NCI-H2171 treated with DMSO at 0.1 percent for 48 hours (cell line): ENCODE measurements around the gene AOPEP.

ENCODE experiments used
- DNase-seq: peaks from one replicate; lab custom pipeline; 2025; lab: John Stamatoyannopoulos, UW

Gene AOPEP, protein sequence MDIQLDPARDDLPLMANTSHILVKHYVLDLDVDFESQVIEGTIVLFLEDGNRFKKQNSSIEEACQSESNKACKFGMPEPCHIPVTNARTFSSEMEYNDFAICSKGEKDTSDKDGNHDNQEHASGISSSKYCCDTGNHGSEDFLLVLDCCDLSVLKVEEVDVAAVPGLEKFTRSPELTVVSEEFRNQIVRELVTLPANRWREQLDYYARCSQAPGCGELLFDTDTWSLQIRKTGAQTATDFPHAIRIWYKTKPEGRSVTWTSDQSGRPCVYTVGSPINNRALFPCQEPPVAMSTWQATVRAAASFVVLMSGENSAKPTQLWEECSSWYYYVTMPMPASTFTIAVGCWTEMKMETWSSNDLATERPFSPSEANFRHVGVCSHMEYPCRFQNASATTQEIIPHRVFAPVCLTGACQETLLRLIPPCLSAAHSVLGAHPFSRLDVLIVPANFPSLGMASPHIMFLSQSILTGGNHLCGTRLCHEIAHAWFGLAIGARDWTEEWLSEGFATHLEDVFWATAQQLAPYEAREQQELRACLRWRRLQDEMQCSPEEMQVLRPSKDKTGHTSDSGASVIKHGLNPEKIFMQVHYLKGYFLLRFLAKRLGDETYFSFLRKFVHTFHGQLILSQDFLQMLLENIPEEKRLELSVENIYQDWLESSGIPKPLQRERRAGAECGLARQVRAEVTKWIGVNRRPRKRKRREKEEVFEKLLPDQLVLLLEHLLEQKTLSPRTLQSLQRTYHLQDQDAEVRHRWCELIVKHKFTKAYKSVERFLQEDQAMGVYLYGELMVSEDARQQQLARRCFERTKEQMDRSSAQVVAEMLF

DNA sequence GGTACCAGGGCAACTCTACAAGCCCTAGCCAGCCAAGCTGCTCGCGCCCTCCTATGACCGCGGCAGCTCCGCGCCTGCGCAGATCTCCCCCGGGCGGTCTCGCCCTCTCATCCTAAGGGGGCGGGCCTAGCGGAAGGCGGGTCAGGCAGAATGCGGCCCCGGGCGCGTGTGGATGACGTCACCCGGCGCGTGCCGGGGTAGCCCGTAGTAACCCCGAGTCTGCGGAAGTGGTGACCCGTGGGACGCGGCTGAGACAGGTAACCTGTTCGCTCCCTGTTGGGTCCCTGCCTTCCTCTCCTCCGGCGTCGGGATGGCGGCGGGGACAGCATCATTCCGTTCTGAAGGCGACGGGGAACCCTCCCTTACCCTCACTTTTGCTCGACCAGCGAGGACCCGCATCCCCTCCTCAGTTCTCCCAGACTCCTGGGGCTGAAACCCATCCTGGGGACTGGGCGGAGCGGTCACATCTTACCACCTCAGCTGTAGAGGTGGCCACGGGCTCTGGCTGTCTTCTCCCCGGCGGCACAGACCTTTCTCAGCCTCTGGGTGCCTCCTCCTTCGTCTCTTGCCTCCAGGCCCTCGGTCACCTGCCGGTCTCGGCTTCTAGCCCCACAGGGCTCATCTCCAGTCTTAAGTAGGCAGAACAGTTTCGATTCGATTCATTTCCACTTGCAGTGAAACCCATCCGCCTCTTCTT lies at the start of gene AOPEP:
Gene AOPEP, plus strand, starts transcription at position 205 of the 697 bp plus-strand sequence. CDS start 33,085 bp downstream, outside the sequence.
- DNase-seq = peak; percentile 95

- no peak for DNase-seq
These were observed 48.6 kb upstream of the AOPEP start for GRCh38 chr9:94677929-94678328.

- no peak for DNase-seq
These were observed 46.9 kb upstream of the AOPEP start for GRCh38 chr9:94679587-94679986.

- DNase-seq = no peak
These were observed 46.5 kb upstream of the AOPEP start for GRCh38 chr9:94680020-94680419.

DNA sequence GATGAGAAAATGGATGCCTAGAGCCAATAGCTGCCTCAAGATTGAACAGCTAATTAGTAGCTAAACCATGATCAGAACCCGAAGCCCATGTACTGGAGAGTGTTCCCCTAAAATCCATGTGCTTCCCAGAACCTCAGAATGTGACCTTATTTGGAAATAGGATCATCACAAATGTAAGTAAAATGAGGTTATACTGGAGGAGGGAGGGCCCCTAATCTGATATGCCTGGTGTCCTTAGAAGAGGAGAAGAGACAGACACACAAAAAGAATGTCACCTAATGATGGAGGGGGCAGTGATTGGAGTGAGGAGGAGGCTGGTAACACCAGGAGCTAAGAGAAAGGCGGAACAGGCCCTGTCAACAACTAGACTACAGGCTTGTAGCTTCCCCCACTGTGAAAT lies 45.9 kb upstream of the AOPEP start:
- DNase-seq = no peak

DNA sequence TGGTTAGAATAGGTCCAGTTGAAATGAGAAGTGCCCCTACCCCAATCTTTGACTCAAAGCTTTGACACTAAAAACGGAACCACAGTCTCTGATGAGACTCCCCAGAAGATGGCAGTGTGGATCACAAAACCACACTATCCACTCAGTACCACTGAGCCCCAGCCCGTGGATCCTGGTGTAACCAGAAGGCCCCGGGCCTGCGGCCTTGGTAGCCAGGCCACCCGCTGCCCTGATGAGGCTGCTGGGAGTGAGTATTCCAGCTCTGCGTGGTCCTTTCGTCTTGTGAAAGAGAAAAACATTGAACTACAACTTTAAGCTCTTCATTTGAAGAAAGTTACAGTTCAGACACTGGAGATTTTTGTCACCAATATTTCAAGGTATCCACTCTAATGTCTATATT lies 45.0 kb upstream of the AOPEP start:
- peak; percentile 44 for DNase-seq

- DNase-seq = no peak
These were observed 41.1 kb upstream of the AOPEP start for GRCh38 chr9:94685359-94685758.

DNA sequence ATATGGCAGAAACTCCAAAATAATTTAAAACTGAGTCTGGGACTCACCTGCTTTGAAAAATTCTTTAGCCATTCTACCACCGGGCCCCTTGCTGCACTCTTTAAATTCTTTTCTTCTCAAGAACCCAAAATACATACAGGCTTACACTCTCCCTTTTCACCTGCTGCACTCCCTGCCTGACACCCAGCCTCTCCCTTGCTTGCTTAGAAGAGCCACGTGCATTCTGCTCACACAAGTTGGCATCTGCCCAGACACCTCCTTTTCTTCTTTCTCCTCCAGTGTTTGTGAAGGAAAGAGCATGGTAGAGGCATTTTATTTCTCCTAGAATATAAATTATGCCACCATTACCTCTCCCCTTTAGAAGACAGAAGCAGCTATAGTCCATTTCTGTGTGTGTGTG lies 39.0 kb upstream of the AOPEP start:
- DNase-seq = peak; percentile 5

DNA sequence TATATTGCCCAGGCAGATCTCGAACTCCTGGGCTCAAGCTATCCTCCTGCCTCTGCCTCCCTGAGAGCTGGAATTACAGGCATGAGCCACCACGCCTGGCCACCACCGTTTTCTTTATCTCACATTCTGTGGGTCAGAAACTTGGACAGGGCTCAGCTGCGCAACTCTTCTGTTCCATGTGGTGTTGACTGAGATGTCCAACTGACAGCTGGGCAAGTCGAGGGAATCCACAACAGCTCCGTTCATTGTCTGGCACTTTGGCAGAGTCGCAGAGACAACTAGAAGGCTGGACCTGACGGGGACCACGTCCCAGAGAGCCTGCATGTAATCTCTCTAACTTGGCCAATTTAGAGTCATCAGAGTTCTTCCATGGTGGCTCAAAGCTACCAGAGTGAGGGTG lies 36.2 kb upstream of the AOPEP start:
- no peak for DNase-seq

- DNase-seq = peak; percentile 71
These were observed 33.9 kb upstream of the AOPEP start for GRCh38 chr9:94692601-94693000.

DNA sequence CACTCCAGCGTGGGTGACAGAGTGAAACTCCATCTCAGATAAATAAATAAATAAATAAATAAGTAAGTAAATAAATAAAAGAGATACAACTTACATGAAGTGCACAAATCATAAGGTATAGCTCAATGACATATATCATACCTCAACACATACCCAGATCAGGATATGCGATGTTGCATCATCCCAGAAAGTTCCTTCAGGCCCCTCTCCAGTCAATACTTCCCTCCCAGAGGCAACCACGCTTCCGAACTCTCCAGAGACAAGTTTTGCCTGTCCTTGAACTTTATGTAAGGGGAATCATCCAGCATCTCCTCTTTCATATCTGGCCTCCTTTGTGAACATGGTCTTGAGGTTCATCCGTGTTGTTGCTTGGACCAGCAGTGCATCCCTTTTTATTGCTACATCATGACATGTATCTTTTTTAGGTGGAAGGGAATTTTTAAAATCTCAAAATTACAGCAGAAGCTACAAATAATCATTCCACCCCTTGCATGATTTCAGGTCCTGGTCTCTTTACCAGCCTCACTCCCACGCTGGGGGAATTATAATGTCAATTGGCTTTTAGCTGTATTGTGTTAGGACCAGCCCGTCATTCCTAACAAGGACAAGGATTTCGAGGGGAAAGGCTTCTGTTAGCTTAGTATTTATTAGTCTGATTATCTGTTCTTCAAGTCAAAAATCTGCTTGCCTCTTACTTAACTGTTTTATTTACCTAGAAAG lies 32.9 kb upstream of the AOPEP start:
- no peak for DNase-seq

- DNase-seq = no peak
These were observed 30.0 kb upstream of the AOPEP start for GRCh38 chr9:94696545-94696944.

DNA sequence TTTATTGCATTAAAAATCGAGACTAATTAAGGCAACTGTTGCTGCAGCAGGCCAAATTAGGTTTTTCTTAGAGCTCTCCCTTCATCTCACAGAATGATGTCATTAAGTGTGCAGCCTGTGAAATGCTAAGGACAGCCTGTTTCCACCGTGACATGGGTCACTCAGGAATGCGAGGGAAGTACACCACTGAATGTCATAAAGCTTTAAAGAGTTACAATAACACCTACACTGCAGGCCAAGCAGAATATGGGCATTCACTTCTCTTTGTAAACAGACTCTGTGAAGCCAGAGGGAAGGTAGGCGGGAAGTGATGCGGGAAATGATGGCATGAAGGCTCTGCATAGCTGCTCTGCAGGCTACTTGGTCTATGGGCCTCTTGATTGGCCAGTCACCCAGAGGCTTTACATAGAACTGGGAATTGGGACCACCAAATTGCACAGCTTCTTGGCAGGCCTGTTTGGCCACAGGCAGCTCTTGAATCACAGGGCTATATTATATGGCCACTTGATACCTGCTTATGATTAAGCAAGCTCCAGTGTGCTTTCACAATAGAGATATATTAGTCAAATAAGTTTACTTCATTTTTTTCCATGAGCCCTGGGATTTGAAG lies 28.4 kb upstream of the AOPEP start:
- DNase-seq = no peak

- no peak for DNase-seq
These were observed 26.7 kb upstream of the AOPEP start for GRCh38 chr9:94699715-94700373.

DNA sequence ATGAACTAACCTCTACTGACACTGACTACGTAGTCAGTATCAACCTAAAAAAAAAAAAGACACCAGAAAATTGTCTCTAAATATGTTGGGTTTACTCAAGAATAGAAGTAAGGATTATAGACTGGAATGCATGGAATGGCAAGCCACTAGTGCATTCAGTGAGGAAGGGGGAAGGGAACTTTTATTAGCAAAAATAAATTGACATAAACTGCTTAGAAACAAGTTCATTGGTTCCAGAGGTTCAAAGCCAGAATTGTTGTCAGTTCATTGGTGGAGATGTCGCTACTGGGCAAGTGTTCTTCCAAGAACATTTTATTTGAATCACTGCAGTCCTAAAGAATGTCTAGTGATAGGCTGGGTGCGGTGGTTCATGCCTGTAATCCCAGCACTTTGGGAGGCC lies 26.1 kb upstream of the AOPEP start:
- no peak for DNase-seq

DNA sequence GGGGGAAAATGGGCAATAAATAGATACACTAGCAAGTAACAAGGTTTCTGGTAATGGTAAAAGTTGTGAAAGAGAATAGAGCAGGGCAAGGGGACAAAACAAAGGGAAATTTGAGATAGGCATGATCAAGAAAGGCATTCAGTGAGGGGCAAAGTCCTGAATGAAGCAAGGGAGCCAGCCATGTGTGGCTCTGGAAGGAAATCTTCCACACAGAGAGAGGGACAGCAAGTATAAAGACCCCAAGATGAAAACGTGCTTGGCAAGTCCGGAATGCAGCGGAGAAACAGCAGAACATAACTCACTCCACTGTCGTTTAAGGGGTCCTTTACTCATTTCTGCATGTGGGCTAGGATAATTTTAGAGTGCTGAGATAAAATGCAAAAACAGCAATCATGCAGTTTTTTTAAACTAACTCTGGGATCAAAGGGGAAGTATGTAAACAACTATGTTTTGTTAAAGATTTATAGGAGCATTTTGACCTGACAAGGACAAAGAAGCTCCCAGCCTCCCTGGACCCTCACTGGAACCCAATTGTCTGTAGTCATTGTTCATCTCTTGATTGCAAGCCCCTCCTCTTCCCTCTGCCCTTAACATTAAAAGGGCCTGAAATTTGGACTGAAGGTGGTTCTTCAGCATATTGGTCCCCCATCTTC lies 22.9 kb upstream of the AOPEP start:
- no peak for DNase-seq

DNA sequence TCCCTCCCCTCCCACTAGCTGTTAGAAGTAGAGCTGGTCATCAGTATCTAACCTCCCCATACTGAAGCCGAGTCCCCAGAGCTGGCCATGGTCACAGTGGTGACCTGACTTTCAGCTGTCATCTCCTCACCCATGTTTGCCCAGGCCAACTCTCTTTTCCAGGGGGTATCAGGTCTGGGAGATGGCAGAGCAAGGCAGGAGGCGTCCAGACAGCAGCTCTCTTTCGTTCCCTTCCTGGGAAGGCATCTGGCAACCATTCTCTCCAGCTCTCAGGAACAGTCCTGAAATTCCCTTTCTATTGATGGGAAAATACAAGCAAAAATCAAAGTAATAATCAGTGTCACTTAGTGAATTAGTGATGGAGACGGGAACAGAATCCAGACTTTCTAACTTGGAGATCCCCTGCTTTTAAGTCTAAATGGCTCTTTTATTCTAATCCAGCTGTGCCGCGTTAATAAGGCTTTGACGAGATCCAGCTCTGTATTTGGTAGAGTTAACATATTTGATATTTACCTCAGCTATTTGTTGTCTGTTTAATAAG lies 21.3 kb upstream of the AOPEP start:
- DNase-seq = no peak

- DNase-seq = no peak
These were observed 19.6 kb upstream of the AOPEP start for GRCh38 chr9:94706922-94707321.

GRCh38 chr9:94713436-94714215 lies 12.9 kb upstream of the AOPEP start:
- DNase-seq = no peak
